IPS-NIHi7 (cell line): ENCODE measurements around the gene SPTLC1.
A peak's percentile ranks its signal among the peaks of the same experiment; 100 is the strongest.

Source experiments
- DNase-seq: peaks from one replicate; pipeline ENCODE4 v3.0.0; 2012; ENCODE audit warnings: mixed read lengths; ENCODE audit errors: extremely low spot score

Gene SPTLC1

GRCh38 chr9:92094655-92095054 lies 20.6 kb downstream of the SPTLC1 start:
- no peak for DNase-seq

GRCh38 chr9:92077888-92078287 lies 37.3 kb downstream of the SPTLC1 start:
- DNase-seq = no peak

DNA sequence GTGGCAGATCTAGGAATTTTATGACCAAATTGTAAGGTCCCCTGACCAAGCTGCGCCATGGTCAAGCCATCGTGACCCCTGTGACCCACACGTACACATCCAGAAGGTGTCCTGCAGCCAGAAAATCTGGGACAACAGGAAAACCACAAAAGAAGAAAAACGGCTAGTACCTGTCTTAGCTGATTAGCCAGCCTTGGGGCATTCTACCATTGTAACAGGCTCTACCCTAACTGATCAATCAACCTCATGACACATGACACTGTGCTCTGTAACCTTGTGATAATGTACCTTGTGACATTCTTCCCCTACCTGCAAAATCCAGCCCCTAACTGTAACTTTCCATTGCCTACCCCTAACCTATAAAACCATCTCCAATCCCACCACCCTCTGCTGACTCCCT lies 43.6 kb downstream of the SPTLC1 start:
- no peak for DNase-seq

DNA sequence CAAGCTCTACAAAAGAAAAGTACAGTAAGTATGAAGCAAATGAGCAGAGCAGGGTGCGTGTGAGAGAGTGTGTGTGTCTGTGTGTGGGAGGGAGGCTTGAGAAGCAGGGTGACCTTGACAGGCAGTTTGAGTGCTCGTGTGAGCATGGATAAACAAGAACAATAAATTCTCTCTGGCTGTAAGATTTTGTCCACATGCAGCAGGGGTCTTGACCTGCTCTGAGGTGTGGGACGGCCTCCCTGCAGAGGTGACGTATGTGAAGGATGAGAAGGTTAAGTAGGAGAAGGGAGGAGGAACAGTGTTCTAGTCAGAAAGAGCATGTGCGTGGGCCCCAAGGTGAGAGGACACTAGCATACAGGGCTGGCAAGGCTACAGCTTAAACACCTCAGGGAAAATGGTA lies 49.0 kb downstream of the SPTLC1 start:
- DNase-seq = no peak

GRCh38 chr9:92064711-92065110 lies 50.5 kb downstream of the SPTLC1 start:
- no peak for DNase-seq

GRCh38 chr9:92061184-92061583 lies 54.0 kb downstream of the SPTLC1 start:
- DNase-seq = no peak

DNA sequence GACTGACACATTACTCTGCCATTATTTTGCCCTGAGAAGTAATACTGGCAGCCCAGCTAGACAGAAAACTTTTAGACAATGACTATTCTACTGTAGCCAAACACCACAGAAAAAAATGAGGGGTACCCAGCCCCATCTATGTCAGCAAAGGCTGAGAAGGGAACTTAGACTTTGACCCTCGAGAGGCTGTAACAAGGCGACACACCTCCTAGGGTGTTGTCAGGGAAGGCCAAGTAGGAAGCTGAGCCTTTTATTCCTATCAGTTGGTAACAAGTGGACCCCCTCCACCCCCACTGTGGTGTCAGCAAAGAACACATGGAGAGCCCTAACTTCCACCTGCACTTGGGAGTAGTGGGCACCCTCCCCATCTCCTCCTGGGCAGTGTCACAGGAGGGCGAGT lies 55.6 kb downstream of the SPTLC1 start:
- DNase-seq = no peak

- DNase-seq = no peak
These were observed 56.3 kb downstream of the SPTLC1 start for GRCh38 chr9:92058723-92059444.

- no peak for DNase-seq
These were observed 57.2 kb downstream of the SPTLC1 start for GRCh38 chr9:92058026-92058425.

DNA sequence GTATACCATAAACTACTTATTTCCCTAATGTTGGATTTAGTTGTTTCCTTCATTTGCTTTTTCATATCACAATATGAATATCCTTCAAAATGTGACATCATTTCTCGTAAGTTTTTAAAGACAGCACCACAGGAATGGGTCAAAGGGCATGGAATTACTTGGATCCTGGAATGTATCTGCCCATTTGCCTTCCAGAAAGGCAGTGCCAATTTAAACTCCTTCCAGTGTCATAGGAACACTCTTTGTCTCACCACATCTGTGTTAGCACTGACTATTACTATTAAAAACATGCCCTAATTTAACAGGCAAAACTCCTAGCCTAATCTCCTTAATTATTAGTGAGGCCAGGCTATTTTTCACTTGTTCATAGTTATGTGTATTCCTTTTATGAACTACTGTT lies 58.0 kb downstream of the SPTLC1 start:
- DNase-seq = no peak

GRCh38 chr9:92055624-92056023 lies 59.6 kb downstream of the SPTLC1 start:
- DNase-seq = no peak

- DNase-seq = peak; percentile 65
These were observed 66.1 kb downstream of the SPTLC1 start for GRCh38 chr9:92048924-92049625.

- DNase-seq = no peak
These were observed 67.7 kb downstream of the SPTLC1 start for GRCh38 chr9:92047500-92047899.

DNA sequence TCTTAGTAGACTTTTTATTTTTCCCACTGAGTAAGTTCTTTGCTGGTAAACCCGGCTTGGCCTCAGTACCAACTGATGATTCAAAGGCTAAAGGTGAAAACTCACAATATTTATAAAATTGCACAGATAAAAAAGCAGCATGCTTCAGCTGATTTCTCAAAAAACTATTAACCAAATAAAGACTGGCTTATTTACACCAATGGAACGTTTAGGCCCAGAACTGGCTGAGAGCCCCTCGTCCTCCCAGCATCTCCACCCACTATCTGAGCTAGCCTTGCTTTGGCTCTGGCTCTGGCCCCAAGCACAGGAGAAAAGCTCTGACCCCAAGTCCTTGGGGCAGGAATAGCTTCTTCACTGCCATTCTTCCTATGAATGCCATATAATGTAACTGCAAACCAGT lies 68.5 kb downstream of the SPTLC1 start:
- no peak for DNase-seq

DNA sequence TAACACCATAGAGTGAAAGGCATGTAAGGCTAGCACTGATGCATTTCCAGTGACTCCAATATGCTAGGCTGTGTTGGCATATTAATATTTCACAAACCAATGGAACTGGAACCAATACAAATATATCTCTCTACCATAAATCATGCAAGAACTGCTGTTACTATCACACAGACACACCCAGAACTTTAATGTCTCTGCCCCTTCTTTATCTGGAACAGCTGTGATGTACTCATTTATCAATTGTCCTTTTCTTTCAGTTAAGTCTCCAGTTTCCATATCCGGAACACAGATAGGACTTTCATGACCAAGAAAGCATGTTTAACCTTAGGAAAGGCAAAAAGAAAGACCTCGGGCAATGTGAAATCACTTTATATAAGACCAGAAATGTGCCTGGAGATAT lies 70.3 kb downstream of the SPTLC1 start:
- DNase-seq = no peak

- no peak for DNase-seq
These were observed 72.2 kb downstream of the SPTLC1 start for GRCh38 chr9:92043002-92043401.

DNA sequence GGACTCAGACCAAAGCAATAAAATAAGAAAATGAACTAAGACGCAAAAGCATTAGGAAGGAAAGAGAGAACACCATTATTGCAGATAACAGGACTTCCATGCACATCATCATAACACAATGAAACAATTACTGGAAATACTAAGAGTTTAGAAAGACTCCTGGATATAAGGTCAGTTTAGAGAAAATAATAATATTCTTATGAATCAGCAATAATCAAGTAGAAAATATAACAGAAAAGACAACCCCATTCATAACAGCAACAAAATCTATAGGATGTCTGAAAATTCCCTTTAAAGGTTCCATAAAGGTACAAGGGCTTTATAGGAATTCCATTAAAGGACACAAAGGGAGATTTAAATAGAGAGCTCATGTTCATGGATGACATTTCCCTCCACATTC lies 73.0 kb downstream of the SPTLC1 start:
- DNase-seq = no peak

GRCh38 chr9:92036756-92037155 lies 78.5 kb downstream of the SPTLC1 start:
- DNase-seq = no peak

GRCh38 chr9:92036411-92036746 lies 78.8 kb downstream of the SPTLC1 start:
- no peak for DNase-seq

DNA sequence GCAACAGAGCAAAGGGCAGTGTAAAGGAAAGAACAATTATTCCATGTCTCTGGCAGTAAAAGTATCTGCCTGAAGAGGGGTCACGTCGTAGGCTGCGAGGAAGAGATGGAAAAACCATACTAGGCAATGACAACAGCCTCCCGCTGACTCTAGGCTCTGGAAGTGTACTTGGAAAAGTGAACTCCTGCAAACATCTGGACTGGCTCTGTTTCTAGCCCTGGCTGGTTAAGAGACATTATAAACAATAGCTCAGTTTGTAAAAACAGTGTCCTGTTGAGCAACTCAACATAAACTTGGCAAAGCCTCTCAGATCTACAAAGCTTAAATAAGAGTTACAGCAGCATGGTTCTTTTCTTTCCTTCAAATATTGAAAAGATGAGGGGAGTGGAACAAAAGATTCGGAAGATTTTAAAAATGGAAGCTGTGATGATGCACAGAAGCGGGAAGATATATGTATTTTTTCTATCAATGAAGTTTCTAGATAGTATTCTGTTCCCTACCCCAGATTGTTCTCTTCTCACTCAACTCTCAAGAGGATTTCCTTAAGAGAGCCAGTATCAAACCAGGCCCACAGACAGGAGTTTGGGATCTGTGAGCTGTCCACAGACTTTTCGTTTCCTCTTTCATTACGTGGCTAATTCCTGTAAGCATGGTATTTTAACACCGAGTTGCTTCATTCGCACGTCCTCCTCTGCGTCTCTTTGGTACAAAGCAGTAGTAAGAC lies 79.4 kb downstream of the SPTLC1 start:
- no peak for DNase-seq

DNA sequence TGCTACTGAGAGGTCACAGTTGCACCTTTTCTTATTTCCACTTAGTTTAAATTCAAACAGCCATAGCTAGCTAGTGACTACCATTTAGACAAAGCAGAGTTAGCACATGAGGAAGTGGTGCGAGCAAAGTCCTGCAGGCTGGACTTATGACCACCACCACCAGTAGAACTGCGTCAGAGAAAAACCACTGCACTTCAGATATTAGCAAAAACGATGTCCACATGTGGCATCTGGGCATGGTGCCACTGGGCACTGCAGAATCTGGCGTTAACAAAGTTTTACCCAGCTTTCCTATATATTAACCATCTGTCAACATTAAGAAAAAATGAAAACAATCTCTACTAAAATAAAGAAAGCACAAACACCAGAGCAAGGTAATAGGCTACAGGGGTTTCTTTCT lies 80.1 kb downstream of the SPTLC1 start:
- DNase-seq = no peak

- no peak for DNase-seq
These were observed 81.2 kb downstream of the SPTLC1 start for GRCh38 chr9:92033991-92034390.

- DNase-seq = no peak
These were observed 81.9 kb downstream of the SPTLC1 start for GRCh38 chr9:92033307-92033706.
